Astrocyte of the hippocampus (primary cell): ENCODE data around the gene HTT.

Source experiments
- DNase-seq: peaks from one replicate; pipeline ENCODE4 v3.0.0; 2011; ENCODE audit warnings: low read depth, low spot score

Gene HTT

GRCh38 chr4:3218824-3219760 lies 144.6 kb downstream of the HTT start:
- DNase-seq, result no peak

- no peak for DNase-seq
Observed at GRCh38 chr4:3219761-3220475, 145.4 kb downstream of the HTT start.

- no peak for DNase-seq
Observed at GRCh38 chr4:3220476-3221183, 146.1 kb downstream of the HTT start.

GRCh38 chr4:3221184-3221494 lies 146.7 kb downstream of the HTT start:
- no peak for DNase-seq

- DNase-seq, result no peak
Observed at GRCh38 chr4:3221996-3222395, 147.5 kb downstream of the HTT start.

GRCh38 chr4:3223346-3223745 lies 148.9 kb downstream of the HTT start:
- no peak for DNase-seq

GRCh38 chr4:3223956-3224748 lies 149.7 kb downstream of the HTT start:
- DNase-seq, result no peak

GRCh38 chr4:3225071-3225850 lies 150.8 kb downstream of the HTT start:
- no peak for DNase-seq

GRCh38 chr4:3225936-3226335 lies 151.5 kb downstream of the HTT start:
- DNase-seq, result no peak

- no peak for DNase-seq
Observed at GRCh38 chr4:3226467-3226866, 152.0 kb downstream of the HTT start.

GRCh38 chr4:3226944-3227343 lies 152.5 kb downstream of the HTT start:
- no peak for DNase-seq

- no peak for DNase-seq
Observed at GRCh38 chr4:3227878-3228675, 153.6 kb downstream of the HTT start.

GRCh38 chr4:3228881-3229280 lies 154.4 kb downstream of the HTT start:
- no peak for DNase-seq

- DNase-seq, result no peak
Observed at GRCh38 chr4:3229328-3229727, 154.8 kb downstream of the HTT start.

- DNase-seq, result no peak
Observed at GRCh38 chr4:3229964-3230363, 155.5 kb downstream of the HTT start.

- DNase-seq, result peak; percentile 54
Observed at GRCh38 chr4:3231471-3231870, 157.0 kb downstream of the HTT start.

- no peak for DNase-seq
Observed at GRCh38 chr4:3232001-3232400, 157.5 kb downstream of the HTT start.

GRCh38 chr4:3232871-3233271 lies 158.4 kb downstream of the HTT start:
- no peak for DNase-seq

- peak; percentile 42 for DNase-seq
Observed at GRCh38 chr4:3233391-3234071, 159.1 kb downstream of the HTT start.
